Activated naive CD4-positive, alpha-beta T cell treated with Interleukin-2 at 50 U/mL for 16 hours (primary cell): ENCODE measurements around the gene BCL2L13.
"Not testable (repeated sequence)": the region's sequence is repeated elsewhere in the genome, so short reads cannot be mapped to it uniquely, and the experiment has no call there.

Experiments
- DNase-seq: peaks from one replicate; pipeline ENCODE4 v3.0.0-alpha.2; 2020

BCL2L13 gene

DNA sequence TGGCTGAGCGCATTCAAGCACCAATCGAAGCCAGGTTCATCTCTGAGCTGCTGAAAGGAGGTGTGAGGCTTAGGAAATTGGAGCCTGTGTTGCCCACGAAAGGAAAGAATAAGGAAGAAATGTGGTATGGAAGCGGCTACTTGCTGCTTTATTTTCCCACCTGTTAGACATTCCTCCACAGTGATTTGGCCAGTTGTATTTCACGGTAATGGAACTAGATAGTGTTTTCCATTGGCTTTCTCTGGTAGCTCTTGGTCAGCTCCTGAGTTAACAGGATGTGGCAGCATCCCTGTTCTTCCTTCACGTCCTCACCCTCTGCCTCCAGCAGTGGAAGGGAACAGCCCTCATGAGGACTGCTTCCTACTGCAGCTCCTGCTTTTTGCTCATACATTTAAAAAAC is 91.0 kb downstream of the BCL2L13 start:
- DNase-seq, result no peak

DNA sequence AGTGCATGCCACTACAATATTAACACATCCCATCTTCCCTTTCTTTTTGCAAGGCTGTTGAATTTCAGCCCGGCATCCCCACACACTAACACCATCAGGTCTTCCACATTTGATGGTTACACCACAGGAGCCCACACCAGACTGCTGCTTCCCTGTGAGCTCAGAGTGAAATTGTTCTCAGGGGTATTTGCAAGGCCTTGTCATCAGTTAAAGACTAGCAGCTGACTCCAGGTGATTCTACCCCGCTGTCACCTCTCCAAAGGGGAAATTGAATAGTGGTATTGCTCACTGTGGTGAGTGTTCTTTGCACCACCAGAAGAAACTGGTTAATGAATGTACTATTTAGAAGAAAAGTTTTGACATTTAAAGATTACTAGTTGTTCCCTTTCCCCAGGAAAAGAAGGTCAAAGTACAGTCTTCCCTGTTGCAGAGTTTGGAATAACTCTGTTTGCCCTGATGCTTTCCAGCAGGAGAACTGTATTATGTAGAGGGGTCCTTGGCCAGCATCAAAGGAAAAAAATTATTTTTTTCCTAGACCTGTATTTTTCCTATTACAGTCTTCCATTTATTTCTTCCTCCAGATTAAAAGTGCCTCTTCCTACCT is 93.8 kb downstream of the BCL2L13 start:
- no peak for DNase-seq

GRCh38 chr22:17733466-17733865 is 94.9 kb downstream of the BCL2L13 start:
- DNase-seq, result no peak

DNA sequence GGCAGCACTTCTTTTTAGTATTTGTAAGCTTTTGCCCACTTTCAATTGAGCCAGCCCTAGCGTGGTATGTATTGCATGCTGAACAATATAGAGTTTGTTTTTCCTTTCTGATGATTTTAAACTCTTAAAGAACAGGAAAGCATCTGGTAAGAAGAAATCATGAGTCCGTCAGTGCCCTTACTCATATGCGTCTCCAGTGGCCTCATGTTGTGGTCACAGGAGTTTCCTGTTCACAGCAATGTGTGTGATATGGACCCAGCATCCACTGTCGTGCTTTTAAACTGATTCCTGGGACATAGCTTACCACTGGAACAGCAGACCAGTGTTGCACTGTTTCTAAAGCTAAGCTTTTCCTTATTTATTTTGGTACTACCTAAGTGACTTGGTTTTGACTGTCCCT is 95.6 kb downstream of the BCL2L13 start:
- DNase-seq, result peak; percentile 13

- no peak for DNase-seq
These were observed 100.0 kb downstream of the BCL2L13 start for GRCh38 chr22:17738386-17739128.

DNA sequence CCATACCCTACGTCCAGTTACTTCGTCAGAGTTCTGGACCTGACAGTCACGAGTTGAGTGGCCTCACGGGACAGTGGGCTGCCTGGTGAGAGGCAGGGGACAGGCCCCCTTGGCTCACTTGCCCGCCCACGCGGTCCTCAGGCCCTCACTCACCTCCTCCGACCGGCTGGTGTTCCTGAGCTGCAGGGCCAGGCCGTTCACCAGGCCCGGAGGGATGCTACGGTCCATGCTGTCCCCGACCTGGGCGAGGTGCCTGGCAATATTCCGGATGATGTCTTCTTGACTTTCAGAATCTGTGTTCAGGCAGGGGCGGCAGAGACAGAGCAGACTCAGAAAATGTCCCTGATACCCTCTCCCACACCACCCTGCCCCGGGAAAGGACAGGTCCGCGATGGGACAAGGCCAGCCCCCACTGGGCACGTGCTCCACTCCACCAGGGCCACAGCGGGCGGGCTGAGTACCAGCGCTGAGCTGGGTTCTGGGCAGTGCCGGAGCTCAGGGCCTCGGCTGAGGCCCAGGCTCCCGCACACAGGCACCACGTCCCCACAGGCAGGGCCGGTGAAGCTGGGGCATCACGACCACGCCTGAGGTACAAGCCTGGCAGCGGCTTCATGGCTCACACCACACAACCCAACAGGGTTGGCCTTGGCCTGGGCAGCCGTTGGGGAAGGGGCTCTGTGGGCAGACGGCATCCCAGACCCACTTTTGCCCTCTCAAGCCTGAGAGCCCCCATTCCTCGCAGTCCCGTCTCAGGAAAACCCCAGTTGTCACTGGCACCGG is 100.8 kb downstream of the BCL2L13 start:
- DNase-seq, result no peak

DNA sequence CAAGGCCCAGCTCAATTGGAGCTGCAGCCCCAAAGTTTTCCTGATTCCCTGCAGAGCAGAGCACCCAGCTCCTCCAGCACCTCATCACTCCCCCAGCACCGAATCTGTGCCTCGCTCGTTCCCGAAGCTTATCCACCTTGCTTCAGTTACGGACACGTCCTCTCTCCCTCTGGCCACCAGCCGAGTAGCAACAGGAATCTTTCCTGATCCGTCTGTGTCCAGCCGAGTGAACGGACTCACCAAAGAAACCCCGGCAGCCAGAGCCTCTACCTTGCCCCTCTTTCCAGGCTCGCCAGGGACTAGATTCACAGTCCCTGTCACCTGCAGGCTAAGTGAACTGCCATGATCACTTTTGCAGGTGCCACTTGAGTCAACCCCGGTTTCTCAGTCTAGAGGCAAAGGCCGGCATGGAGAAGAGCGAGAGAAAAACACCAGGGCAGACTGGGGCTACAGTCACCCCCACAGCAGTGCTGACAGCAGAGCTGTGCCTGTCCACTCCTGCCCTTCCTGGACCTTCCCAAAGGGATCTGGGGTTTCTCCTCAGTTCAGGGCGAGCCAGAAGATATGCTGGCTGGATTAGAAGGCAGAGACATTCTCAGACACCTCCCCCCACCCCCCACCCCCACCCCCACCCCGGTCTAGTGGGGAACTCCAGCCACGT is 103.4 kb downstream of the BCL2L13 start:
- no peak for DNase-seq

DNA sequence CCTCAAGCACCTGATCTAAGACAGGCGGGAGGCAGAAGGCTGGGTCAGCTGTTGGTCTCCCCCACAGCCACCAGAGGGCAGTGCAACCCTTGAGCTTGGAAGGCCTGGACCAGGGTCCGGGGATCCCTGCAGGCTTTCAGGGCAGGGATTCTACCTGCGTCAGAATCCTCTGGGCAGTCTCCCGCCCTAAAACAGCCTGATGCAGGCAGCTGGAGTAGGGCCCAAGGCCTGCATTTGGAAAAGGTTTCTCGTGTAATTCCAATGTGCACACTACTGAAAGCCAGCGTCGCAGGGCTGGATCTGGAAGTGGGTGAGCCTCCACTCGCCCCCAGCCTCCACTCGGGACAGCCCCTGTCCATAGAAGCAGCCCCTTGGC is 104.0 kb downstream of the BCL2L13 start:
- DNase-seq, result peak; percentile 74

GRCh38 chr22:17743661-17744411 is 105.3 kb downstream of the BCL2L13 start:
- DNase-seq, result no peak

- DNase-seq, result no peak
These were observed 105.9 kb downstream of the BCL2L13 start for GRCh38 chr22:17744430-17744829.

GRCh38 chr22:17746916-17747315 is 108.4 kb downstream of the BCL2L13 start:
- no peak for DNase-seq

- no peak for DNase-seq
These were observed 110.2 kb downstream of the BCL2L13 start for GRCh38 chr22:17748555-17749353.

GRCh38 chr22:17749605-17750395 is 111.2 kb downstream of the BCL2L13 start:
- no peak for DNase-seq

GRCh38 chr22:17751596-17751995 is 113.0 kb downstream of the BCL2L13 start:
- no peak for DNase-seq

GRCh38 chr22:17753401-17753989 is 114.9 kb downstream of the BCL2L13 start:
- DNase-seq, result no peak

DNA sequence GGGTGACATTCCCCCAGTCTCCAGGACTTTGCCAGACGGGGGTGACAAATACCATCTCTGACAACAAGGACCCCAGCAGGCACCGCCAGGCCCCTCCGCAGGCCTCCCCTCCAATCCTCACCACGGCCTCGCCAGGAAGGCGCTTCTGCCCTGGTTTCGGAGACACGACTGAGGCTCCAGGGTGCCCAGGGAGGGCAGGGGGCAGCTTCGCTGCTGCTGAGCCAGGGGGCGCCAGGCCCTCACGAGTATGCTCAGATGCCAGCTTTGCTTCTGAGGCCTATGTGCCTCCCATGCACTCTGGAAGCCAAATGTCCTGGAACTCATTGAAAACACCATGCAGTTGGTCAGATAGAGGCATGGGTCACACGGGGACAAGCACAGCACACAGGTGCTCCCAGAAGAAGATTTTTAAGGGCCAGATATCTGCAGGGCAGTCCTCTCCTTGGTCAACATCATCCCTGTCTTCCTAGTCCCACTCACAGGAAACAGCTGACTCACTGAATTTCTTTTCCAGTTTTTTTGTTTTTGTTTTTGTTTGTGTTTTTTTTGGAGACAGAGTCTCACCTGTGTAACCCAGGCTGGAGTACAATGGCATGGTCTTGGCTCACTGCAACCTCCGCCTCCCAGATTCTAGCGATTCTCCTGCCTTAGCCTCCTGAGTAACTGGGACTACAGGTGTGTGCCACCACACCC is 115.8 kb downstream of the BCL2L13 start:
- no peak for DNase-seq

DNA sequence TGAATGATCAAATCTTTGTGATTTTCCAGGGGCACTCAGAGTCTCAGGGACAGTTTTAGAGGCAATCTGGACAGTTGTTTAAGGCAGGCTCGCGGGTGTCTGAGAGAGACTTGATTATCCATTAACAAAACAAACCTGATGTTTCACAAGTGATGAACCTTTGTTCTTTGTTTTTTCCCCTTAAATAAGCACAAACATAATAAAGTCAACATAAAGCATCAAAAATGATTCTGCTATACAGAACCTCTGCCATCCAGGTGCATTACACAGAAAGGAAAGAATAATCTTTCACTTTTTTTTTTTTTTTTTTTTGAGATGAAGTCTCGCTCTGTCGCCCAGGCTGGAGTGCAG is 122.6 kb downstream of the BCL2L13 start:
- no peak for DNase-seq

DNA sequence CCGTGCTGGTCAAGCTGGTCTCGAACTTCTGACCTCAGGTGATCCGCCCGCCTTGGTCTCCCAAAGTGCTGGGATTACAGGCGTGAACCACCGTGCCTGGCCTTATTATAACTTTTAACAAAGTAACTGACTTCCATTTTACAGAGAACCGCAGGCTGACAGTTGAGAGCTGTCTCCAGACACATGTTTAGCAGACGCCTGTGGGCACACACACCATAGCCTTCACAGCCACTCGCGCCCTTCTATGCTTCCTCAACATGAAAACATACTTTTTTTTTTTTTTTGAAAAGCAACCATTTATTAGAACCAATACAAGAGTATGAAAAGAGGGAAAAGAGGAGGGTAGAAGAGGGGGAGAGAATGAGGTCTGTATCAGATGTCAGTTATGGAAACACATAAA is 124.9 kb downstream of the BCL2L13 start:
- not testable (repeated sequence) for DNase-seq

DNA sequence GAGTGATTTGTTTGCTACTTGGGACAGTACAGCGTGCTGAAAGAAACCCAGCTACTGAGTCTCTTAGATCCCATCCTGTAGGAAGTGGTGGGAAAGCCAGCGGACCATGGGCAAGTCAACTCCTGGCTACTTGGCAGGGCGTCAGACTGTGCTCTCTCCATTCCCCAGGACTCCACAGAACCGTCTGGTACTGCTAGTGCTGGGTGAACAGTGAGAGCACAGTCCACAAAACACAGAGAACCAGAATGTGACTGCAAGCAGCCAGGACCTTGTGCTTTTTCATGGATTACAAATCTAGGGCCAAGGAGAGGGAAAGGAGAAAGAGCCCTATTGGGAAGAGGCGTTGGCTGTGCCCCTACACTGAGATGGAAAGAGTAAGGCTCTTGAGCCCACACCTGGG is 125.5 kb downstream of the BCL2L13 start:
- no peak for DNase-seq

GRCh38 chr22:17764852-17765251 is 126.3 kb downstream of the BCL2L13 start:
- DNase-seq, result not testable (repeated sequence)
